Epithelial cell of prostate (primary cell): Measurements from ENCODE around the gene CBX5.
"Not testable (repeated sequence)": the region's sequence is repeated elsewhere in the genome, so short reads cannot be mapped to it uniquely, and the experiment has no call there.

Experiments
- DNase-seq: peaks from one replicate; pipeline ENCODE4 v3.0.0-alpha.2; 2011; ENCODE audit warnings: low read depth, low spot score
- H3K27ac ChIP-seq: fragments of 450-650 bp; 2 replicates; pipeline ENCODE4 v1.5.1; 2017; ENCODE audit warnings: mild to moderate bottlenecking

Gene CBX5

GRCh38 chr12:54204316-54204715, 75.6 kb downstream of the CBX5 start:
- DNase-seq, result no peak
- H3K27ac ChIP-seq, result no peak overlapping the region

- no peak for DNase-seq
- H3K27ac ChIP-seq, result no peak overlapping the region
These were observed 78.7 kb downstream of the CBX5 start for GRCh38 chr12:54201001-54201794.

GRCh38 chr12:54200412-54200811, 79.5 kb downstream of the CBX5 start:
- DNase-seq, result no peak
- H3K27ac ChIP-seq, result no peak overlapping the region

GRCh38 chr12:54199917-54200316, 80.0 kb downstream of the CBX5 start:
- no peak overlapping the region for H3K27ac ChIP-seq

GRCh38 chr12:54199034-54199433, 80.9 kb downstream of the CBX5 start:
- no peak for DNase-seq
- no peak overlapping the region for H3K27ac ChIP-seq

More at GRCh38 chr12:54199917-54200316, 80.0 kb downstream of the CBX5 start:
- DNase-seq, result no peak

GRCh38 chr12:54197431-54197909, 82.5 kb downstream of the CBX5 start:
- no peak for DNase-seq
- no peak overlapping the region for H3K27ac ChIP-seq

- H3K27ac ChIP-seq, result no peak overlapping the region
- no peak for DNase-seq
These were observed 82.9 kb downstream of the CBX5 start for GRCh38 chr12:54197010-54197409.

GRCh38 chr12:54196396-54196795, 83.5 kb downstream of the CBX5 start:
- no peak overlapping the region for H3K27ac ChIP-seq
- no peak for DNase-seq

GRCh38 chr12:54195737-54196347, 84.1 kb downstream of the CBX5 start:
- DNase-seq, result no peak
- no peak overlapping the region for H3K27ac ChIP-seq

- no peak overlapping the region for H3K27ac ChIP-seq
- DNase-seq, result no peak
These were observed 84.7 kb downstream of the CBX5 start for GRCh38 chr12:54195080-54195736.

GRCh38 chr12:54194611-54195010, 85.3 kb downstream of the CBX5 start:
- H3K27ac ChIP-seq, result not testable (repeated sequence)

GRCh38 chr12:54193434-54193833, 86.5 kb downstream of the CBX5 start:
- DNase-seq, result no peak
- no peak overlapping the region for H3K27ac ChIP-seq

More at GRCh38 chr12:54194611-54195010, 85.3 kb downstream of the CBX5 start:
- not testable (repeated sequence) for DNase-seq

GRCh38 chr12:54191550-54192022, 88.3 kb downstream of the CBX5 start:
- no peak for DNase-seq
- H3K27ac ChIP-seq, result no peak overlapping the region

GRCh38 chr12:54191126-54191525, 88.8 kb downstream of the CBX5 start:
- DNase-seq, result no peak
- H3K27ac ChIP-seq, result no peak overlapping the region

GRCh38 chr12:54189198-54189539, 90.8 kb downstream of the CBX5 start:
- no peak for DNase-seq
- H3K27ac ChIP-seq, result no peak overlapping the region

- no peak overlapping the region for H3K27ac ChIP-seq
- no peak for DNase-seq
These were observed 92.8 kb downstream of the CBX5 start for GRCh38 chr12:54187075-54187474.

GRCh38 chr12:54185919-54186318, 94.0 kb downstream of the CBX5 start:
- DNase-seq, result no peak
- no peak overlapping the region for H3K27ac ChIP-seq

- not testable (repeated sequence) for DNase-seq, H3K27ac ChIP-seq
These were observed 94.6 kb downstream of the CBX5 start for GRCh38 chr12:54185297-54185696.

- no peak for DNase-seq
These were observed 95.7 kb downstream of the CBX5 start for GRCh38 chr12:54184024-54184805.

GRCh38 chr12:54182981-54183380, 96.9 kb downstream of the CBX5 start:
- no peak for DNase-seq
- no peak overlapping the region for H3K27ac ChIP-seq

More at GRCh38 chr12:54184024-54184805, 95.7 kb downstream of the CBX5 start:
- H3K27ac ChIP-seq, result no peak overlapping the region
